Ovary (tissue), 3 donors: ENCODE results near the gene IRX4.

Source experiments
- POLR2A ChIP-seq: fragments of 450-650 bp; IDR thresholded peaks from one replicate; pipeline ENCODE4 v1.6.1; 2017; ENCODE audit warnings: antibody characterized with exemption, mild to moderate bottlenecking, moderate library complexity
- TF ChIP-seq, protein P1 (sequence below), 3 donors: fragments of 450-650 bp in 2 of 3; fragments of 200-600 bp in 1 of 3; IDR thresholded peaks; one replicate each; pipeline versions ENCODE4 v1.5.1 to v1.8.0; 2016 to 2022; ENCODE audit warnings: antibody characterized with exemption in 3 of 3, mild to moderate bottlenecking in 1 of 3
- donor health status: DM: no; HTN: no; CAD: no.

DNA sequence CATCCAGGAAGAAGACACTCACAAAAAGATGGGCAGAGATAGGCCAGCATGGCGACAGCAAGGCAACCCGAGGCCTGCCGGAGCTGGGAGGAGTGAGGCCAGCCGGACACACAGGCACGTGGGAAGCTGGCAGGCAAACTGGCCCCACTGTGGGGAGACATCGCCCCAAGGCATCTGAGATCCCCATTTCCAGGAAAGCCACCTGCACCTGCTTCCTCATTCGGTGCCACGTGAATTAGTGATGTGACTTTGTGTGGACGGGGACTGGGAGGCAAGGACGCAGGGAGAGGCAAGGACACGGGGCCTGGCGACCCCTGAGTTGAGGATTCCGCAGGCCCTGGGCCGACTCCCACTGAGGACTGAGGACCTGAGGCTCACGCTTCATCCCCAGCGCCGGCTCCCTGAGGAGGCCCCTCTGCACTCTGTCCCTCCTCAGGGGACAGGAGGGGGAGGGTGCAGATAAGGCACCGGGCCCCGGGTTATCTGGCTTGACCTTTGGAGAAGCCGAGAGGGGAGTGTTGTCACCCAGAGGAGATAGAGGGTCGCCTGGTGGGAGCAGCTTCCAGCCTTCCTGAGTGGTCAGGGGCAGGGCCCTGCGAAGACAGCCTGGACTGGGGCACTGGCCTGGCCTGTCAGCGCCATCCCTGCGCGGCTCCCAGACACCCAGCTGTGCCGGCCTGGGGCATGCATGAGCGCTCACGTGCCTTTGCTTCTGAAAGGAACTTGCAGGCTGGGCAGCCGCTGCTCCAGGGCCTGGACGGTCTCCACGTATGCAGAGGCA is 41.8 kb downstream of the IRX4 start:
- TF ChIP-seq, protein P1, sequence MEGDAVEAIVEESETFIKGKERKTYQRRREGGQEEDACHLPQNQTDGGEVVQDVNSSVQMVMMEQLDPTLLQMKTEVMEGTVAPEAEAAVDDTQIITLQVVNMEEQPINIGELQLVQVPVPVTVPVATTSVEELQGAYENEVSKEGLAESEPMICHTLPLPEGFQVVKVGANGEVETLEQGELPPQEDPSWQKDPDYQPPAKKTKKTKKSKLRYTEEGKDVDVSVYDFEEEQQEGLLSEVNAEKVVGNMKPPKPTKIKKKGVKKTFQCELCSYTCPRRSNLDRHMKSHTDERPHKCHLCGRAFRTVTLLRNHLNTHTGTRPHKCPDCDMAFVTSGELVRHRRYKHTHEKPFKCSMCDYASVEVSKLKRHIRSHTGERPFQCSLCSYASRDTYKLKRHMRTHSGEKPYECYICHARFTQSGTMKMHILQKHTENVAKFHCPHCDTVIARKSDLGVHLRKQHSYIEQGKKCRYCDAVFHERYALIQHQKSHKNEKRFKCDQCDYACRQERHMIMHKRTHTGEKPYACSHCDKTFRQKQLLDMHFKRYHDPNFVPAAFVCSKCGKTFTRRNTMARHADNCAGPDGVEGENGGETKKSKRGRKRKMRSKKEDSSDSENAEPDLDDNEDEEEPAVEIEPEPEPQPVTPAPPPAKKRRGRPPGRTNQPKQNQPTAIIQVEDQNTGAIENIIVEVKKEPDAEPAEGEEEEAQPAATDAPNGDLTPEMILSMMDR (IDR thresholded peaks at IDR 0.05) = no peak
- TF ChIP-seq POLR2A = no peak
